Hematopoietic multipotent progenitor cell treated with erythropoietin and hydrocortisone succinate and interleukin-3 and kit ligand, for 17 days (in vitro differentiated cells): Measurements from ENCODE around the gene PPP1R16B.

ENCODE experiments used
- DNase-seq: peaks from one replicate; pipeline ENCODE4 v3.0.0-alpha.2; 2015; ENCODE audit warnings: low spot score

Gene PPP1R16B

DNA sequence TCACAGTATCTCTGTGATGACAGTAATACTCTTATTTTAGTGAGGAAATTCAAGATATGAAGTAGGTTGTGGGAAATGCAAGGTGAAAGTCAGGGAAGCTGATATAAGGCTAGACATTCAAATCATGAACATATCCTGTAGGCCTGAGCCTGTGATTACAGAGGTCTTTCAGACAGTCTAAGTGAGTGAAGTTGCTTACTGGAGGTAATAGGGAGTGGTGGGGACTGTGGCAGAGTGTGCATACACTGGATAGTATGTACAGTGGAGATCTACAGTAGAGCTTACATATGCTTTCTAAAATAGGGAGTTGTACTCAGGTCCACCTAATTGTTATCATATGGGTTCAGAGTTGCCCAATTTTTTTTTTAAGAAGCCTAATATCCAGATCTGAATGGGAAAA lies 159.8 kb downstream of the PPP1R16B start:
- DNase-seq, result no peak

GRCh38 chr20:38968090-38968489 lies 162.6 kb downstream of the PPP1R16B start:
- no peak for DNase-seq

GRCh38 chr20:38969708-38970107 lies 164.2 kb downstream of the PPP1R16B start:
- DNase-seq, result no peak

DNA sequence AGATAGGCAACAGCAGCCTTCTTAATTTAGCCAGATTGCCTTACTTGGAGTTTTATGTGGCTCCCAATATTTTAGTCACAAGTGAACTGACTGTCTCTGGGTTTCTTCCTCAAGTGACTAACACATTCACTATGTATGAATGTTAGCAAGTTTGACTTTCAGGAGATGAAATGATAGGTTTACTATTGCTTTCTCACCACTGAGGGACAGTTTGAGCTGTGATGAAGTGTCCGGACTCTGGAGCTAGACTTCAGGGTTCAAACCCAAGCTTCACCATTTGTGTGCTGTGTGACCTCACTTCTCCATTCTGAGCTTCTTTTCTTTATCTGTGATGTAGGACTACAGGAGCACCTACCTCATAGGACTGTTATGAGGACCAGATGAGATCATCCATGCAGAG lies 164.8 kb downstream of the PPP1R16B start:
- no peak for DNase-seq
